ENCODE measurements around the gene TGFB1.
"Not testable (repeated sequence)": the region's sequence is repeated elsewhere in the genome, so short reads cannot be mapped to it uniquely, and the experiment has no call there.

GRCh38 chr19:41289814-41290213, 63.9 kb downstream of the TGFB1 start:
- TF ChIP-seq PATZ1 (CRISPR knock-in tag; IDR thresholded peaks at IDR 0.05; ENCODE audit: borderline replicate concordance); ESRRG (CRISPR knock-in tag; IDR thresholded peaks at IDR 0.05); TOX (CRISPR knock-in tag; IDR thresholded peaks at IDR 0.05; ENCODE audit: borderline replicate concordance); ZNF70 (CRISPR knock-in tag; IDR thresholded peaks at IDR 0.05); ZNF565 (CRISPR knock-in tag; conservative IDR thresholded peaks at IDR 0.05; ENCODE audit: low read depth); ZFP30 (CRISPR knock-in tag; IDR thresholded peaks at IDR 0.05); TCF4 (CRISPR knock-in tag; IDR thresholded peaks at IDR 0.05; ENCODE audit: borderline replicate concordance); PPARA (CRISPR knock-in tag; IDR thresholded peaks at IDR 0.05; ENCODE audit: borderline replicate concordance); CSDC2 (CRISPR knock-in tag; IDR thresholded peaks at IDR 0.05); OSR1 (CRISPR knock-in tag; IDR thresholded peaks at IDR 0.05); RARB (CRISPR knock-in tag; IDR thresholded peaks at IDR 0.05); ARNTL (CRISPR knock-in tag; IDR thresholded peaks at IDR 0.05; ENCODE audit: borderline replicate concordance, low read depth); ZNF8 (CRISPR knock-in tag; IDR thresholded peaks at IDR 0.05): not testable (repeated sequence)
